GM21737 (cell line): ENCODE results near the gene PSMA5.
"Not testable (repeated sequence)": the region's sequence is repeated elsewhere in the genome, so short reads cannot be mapped to it uniquely, and the experiment has no call there.

Source experiments
- ATAC-seq: cut with Tn5 transposase; IDR thresholded peaks from one replicate; pipeline ENCODE4 v1.9.1; 2021; ENCODE audit warnings: mild to moderate bottlenecking, moderate library complexity; ENCODE audit not compliant: unreplicated experiment

PSMA5 gene

DNA sequence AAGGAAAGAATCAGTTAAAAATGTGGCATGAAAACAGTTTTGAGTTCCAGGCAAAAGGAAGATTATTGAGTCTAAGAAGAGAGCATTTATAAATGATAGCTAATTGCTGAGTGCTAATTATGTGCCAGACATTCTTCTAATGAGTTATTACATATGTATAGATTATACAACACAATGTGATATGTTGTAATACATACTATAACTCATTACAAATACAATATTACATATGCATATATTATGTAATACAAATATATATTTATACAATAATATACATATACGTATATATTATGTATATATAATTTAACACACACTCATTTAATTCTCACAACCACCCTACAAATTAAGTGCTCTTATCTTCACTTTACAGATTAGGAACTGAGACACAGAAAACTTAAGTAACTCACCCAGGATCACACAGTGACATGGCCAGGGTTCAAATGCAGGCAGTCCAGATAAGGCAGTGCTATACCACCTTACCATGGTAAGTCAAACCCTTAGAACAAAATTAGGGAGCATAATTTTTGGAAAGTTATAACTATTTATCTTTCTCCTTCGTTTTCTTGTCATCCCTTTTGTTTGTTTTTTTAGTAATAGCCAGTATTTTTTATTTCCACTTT is 32.5 kb downstream of the PSMA5 start:
- ATAC-seq = no peak

DNA sequence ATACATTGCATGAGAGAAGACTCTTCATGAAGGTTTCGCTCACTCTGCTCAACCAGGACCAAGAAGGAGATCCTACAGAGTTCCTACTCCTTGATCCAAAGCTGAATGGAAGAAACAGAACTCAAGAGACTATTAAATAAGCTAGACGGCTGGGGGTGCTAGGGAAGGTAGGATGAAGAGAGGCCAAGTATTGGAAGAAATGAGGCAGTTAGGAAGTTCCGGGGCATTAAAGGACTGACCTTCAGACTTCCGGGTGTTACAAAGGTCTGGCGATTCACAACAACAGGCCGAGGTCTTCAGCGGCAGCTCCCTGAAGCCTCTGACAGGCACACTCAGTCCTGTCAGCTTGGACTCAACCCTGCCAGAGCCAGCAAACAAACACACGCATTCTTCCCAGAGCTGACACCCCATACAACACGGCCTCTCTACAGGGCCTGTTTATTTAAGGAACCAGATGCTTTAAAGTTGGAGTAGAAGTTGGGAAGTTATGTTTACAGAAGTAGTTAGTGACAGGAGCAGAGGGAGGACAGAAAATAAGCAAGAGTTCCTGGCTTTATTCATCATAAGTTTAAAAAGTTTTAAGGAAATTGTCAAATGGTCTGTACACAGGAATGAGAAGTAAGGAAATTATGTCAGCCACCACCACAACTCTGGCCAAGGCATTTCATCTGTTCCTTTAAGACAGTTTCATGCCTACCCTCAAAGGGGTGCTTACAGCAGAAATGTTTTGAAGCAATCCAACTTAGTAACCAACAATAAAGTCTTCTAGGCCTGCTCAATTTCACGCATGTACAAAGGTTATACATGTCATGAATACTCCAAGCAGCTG is 33.2 kb downstream of the PSMA5 start:
- no peak for ATAC-seq

DNA sequence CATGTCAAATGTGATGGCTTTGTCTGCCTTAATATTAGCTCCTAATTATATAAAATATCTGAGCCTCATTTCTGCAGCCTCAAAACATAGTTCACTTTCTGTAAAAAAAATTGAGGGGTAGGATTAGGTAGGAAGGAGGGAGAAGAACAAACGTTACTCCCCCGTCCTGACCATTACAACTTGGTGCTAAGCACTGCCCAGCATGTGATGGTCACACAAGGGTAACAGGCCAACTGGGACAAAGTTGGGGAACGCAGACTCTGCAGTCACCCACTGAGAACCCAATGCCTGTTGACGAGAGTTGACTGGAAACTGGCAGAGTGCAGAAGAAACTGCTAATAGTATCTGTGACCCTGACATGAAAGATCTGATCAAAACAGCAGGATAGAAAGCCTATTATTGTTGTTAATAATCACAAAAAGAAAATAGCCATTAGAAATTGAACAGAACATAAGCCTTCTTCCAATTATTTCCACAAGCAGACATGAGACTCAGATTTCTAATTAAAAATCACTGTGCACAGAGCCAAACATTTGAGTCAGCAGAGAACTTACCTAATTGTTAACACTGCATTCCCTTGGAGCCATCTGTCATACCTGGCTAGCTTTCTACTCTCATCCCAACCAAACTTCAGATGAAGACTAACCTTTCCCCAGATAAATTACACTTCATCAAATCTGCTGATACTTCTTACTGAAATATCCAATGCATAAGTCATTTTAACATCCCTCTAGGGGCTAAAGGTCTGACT is 34.0 kb downstream of the PSMA5 start:
- ATAC-seq = peak; percentile 32

DNA sequence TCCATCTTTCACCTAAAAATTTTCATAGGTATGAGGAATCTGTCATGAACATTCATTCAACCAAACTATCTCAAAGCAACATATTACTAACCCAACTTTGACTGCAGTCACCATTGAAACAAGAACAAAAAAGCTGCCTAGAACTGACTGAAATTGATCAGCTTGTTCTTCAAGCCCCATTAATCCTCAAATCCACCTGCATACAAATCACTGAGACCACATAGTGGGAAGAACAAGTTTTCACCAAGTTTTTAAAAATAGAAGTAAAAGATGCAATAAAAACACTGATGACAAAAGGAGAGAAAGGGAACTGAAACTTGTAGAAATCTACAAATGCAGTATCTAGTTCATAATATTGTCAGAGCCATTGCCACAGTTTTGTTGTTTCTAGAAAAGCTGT is 34.6 kb downstream of the PSMA5 start:
- ATAC-seq = peak; percentile 57

DNA sequence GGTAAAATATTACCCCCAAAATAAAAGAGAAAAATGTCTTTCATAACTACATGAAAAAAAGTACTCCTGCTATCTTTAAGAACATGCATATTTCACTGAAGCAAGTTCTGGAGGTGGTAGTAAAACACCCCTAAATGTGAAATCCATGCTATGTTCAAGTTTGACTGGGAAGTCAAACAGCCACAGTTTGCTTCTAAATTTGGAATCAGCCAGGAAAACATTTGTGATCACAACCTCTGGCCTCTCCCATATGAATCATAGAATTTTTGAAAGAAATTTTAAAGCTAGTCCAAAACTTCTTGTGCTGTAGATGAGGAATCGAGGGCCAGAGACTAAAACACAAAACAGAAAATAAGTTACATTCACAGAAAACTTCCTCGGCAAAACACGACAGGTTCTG is 35.1 kb downstream of the PSMA5 start:
- no peak for ATAC-seq

DNA sequence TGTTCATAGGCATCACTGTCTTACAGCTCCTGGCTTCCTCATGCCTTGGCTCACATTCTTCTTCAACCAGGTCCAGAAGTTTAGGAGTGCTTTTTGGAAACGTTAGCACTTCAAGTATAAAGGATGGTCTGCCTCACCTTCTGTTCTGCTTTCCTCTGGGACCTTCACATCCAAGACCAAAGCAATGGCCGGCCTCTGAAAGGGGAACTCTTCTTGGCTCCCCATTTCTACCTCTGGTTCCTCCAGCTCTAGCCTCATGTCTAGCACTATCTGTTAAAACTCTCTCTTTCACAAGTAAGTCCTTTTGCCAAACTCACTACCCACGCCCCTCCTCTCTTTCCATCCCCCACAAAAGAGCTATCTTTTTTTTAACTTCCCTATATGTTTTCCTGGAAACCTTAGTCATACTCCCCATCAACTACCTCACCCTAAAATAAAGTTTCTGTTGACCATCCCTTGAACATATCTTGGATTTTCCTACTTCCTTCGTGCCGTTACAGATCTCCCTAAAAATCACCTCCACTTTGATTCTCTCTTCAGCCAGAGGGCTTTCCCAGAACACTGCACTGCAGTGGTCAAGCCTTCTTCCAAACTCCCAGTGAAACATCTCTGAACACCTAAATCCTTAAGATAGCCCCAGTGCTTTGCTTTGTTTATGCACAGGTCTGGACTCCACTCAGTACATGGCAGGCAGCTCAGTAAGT is 36.5 kb downstream of the PSMA5 start:
- no peak for ATAC-seq

DNA sequence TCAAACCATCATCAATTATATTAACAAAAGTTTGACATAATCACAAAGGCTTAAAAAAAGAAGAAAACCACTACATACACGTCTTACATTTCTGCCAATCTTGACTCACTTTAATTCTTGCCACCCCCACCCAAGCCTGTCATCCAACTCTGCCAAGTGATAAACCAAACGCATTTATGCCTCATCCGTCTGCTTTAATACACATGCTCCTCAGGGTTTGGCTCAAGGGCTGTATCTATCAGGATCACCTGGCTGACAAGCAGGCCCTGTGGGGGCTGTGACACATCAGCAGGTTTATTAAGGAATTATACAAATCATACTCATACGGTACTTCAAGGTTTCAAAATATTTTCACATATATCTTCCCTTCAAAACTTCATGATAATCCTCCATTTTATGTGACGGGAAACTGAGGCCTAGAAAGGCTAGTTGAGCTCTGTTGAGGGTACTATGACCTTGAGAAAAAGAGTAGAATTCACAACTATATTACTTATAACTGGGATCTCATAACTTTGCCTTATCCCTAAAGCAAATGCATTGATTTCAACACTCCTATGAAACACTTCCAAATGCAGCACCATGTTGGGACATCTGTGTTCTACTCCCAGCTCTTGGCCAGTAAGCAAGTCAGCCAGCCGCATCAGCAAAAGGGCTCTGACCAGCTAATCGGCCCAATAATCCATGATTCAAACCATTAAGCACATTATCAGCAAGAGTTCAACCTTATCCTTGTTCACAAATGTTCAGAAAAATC is 37.2 kb downstream of the PSMA5 start:
- ATAC-seq = no peak

DNA sequence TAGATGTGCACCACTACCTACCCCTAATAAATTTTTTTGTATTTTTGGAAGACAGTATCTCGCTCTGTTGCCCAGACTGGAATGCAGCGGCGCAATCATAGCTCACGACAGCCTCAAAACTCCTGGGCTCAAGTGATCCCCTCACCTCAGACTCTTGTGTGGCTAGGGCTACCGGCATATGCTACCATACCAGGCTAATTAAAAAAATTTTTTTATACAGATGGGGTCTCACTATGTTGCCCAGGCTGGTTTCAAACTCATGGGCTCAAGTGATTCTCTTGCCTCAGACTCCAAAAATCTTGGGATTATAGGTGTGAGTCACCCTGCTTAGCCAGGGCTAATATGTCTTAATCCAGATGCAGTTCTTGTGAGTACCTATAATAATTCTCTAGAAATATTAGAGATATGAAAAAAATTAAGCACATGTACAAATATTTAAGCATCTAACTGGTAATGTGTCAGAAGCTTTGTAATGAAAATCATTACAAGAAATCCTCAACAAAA is 38.0 kb downstream of the PSMA5 start:
- no peak for ATAC-seq

DNA sequence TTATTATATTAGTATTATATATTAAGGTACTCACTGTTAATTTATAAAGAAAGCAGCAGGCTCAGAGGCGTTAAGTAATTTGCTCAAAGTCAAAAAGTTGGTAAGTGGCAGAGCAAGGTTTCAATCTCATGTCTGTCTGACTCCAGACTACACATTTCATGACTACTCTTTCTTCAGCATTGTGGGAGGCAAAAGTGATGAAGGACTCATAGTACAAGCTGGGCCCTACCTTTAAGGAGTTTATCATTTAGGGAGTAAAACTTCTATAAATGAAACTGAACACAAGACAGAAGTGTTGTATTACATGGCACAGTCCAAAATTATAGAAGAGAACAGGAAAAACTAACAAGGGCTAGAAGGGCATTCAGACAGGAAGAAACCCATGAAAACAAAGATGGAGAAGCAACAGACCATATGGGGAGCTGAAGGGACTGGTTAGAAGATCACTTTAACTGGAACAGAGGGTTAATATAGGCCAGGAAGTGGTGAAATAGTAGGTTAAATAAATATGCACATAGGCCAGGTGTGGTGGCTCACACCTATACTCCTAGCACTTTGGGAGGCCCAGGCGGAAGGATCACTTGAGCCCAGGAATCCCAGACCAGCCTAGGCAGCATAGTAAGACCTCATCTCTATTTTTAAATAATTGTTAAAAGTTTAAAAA is 40.1 kb downstream of the PSMA5 start:
- ATAC-seq = no peak

DNA sequence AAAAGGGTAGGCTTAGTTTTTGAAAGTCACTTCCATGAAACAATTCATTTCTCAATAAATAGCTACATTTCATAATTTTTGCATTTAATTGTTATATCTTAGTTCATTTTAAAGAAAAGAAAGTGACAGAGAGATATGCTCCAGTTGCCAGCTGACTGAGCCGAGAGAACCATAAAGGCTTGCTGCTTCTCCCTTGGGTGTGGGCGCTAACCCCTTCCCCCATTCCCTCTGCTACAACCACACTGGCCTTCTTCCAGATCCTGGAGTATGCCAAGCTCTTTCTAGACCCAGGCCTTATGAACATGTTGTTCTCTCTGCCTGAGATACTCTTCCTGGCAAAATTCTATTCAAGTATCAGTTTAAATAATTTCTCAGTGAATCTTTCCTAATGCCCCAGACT is 40.8 kb downstream of the PSMA5 start:
- no peak for ATAC-seq

DNA sequence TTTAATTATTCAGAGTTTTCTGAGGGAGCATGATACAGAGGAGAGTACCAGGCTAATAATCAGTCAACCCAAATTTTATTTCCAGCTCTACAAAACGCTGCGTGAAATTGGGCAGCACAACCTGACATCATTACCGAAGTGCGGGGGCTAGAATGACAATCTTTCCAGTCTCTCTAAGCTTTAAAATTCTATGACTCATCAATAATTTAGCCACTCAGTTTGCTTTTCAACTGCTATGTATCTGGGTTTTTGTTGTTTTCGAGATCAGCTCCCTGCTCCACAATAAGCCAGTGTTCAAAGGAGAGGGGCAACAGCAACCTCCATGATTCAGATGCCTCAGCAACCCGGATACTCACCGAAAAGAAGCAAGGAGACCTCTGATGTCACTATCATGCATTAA is 42.4 kb downstream of the PSMA5 start:
- ATAC-seq = no peak

DNA sequence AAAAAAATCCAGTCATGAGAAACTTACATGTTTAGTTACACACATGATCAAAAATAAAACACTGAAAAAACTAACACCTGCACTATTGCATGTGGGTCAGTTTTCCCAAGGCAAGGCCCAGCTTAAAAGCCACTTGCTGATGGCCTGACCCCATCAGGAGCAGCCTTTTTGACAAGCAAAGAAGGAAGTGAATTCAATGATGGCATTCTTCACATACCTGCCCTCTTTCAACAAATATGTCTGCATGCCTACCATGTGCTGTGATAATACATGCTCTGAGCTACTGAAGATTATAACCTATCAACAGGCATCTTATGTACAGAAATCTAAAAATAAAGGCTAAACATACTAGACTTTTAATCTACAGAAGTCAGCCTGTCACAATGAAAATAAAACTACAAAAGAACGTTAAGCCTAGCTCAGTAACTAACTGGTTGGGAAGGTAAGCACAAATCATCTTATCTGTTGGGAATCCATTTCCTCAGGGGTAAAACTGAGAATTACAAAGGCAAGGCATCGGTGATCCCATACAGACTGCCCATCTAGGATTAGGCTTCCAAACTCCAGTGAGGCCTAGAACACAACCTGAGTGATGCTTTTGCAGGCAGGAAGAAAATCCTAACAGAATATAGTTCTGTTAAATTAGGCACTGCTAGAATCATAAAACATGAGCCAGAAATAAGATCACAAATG is 43.0 kb downstream of the PSMA5 start:
- no peak for ATAC-seq

DNA sequence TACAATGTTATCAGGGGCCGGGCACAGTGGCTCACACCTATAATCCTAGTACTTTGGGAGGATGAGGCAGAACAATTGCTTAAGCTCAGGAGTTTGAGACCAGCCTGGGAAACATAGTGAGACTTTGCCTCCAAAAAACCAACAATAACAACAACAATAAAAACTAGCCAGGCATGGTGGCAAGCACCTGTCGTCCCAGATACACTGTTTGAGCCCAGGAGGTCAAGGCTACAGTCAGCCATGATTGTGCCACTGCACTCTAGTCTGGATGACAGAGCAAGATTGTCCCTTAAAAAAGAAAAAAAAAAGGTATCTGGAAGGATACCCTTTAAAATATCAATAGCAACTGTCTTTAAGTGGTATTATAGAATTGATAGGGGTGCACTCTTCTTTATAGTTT is 44.7 kb downstream of the PSMA5 start:
- no peak for ATAC-seq

DNA sequence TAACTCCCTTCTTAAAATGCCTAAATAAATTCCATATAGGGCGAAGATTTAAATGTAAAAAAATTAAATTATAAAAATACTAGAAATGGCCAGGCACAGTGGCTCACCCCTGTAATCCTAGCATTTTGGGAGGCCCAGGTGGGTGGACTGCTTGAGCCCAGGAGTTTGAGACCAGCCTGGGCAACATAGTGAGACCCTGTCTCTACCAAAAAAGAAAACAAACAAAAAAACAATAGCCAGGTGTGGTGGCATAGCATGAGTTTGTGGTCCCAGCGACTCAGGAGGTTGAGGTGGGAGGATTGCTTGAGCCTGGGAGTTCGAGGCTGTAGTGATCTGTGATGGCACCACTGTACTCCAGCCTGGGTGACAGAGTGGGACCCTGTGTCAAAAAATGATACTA is 46.3 kb downstream of the PSMA5 start:
- ATAC-seq = no peak

DNA sequence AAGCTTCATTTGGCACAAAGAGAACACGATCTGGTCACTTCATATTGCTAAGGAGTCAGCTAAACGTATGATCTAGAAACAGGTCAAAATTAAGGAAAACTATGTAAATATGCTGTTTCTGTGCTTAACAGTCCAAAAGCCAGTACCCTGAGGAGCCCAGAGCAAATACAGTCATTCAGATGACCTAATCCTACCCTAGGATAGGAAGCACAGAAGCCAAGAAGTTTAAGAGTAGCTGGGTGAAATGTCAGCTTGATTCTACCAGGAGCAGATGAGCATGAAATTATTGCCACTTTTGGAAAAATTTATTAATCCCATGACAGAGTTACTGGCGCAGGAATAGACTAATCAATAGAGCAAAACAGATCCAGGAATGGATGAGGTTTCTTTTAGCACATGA is 46.8 kb downstream of the PSMA5 start:
- no peak for ATAC-seq

DNA sequence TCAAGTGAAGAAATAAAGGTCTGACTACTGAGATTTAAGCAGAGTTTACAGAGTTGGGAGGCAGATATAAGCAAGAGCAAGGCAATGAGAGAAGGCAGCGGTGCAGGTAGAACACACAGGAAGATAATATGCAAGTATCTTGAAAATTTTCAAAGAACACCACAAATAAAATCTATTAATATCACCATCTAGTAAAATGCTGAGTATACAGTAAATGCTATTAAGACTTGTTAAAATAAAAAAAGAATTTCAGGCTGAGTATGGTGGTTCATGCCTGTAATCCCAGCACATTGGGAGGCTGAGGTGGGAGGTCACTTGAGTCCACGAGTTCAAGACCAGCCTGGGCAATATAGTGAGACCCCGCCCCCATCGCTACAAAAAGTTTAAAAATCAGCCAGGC is 48.5 kb downstream of the PSMA5 start:
- no peak for ATAC-seq

DNA sequence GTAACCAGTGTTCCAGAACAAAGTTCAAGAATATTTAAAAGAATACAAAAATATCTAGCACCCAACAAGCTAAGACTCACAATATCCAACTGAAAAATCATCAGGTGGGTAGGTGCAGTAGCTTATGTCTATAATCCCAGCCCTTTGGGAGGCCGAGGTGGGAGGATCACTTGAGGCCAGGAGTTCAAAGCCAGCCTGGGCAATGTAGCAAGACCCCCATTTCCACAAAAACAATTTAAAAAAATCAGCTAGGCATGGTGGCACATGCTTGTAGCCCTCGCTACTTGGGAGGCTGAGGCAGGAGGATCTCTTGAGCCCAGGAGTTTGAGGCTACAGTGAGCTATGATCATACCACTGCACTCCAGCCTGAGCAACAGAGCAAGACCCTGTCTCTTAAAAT is 52.6 kb downstream of the PSMA5 start:
- not testable (repeated sequence) for ATAC-seq

DNA sequence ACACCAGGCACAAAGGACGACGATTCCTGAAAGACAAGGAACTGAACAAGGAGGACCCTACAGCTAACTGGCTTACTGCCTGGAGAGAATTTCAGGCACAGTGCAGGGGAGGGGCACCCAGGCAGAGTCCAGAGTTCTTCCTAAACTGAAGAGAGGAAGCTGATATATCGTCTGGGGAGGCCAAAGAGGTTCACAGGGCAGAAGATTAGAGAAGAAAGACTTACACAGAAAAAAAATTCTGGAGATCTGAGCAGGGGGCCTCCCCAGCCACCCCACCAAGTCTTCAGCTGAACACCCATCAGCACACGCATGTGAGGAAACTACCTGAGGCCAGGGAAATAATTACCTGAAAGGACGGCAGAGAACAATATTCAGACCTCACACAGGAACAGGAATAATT is 53.1 kb downstream of the PSMA5 start:
- no peak for ATAC-seq

DNA sequence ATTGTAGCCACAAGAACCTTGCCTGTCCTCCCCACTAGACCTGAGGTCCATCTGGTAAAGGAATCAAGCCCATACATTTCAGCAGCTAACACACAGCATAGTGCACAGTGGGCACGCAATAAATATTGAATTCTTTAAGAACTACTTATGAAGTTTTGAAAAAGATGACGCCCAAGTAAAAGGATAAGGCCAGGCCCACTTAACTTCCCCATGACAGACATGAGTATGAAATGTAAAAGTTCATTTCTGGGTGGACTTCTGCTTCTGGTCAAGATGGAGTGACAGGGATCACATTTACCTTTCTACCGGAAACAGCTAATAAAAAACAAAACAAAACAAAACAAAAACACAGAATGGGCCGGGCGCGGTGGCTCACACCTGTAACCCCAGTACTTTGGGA is 54.0 kb downstream of the PSMA5 start:
- no peak for ATAC-seq
